ENCODE data around the gene USP33.

- TF ChIP-seq CTCF (IDR thresholded peaks at IDR 0.05) (no peak), POLR2A (IDR thresholded peaks at IDR 0.05) (no peak)
These were observed 98.0 kb downstream of the USP33 start for GRCh38 chr1:77661696-77662095.
